B cell (primary cell): ENCODE data around the gene PRM1. TPM values are rescaled to one million over a fixed set of nuclear protein-coding genes. Genes with fewer than 3 reads are reported as not detected.

Experiments
- ATAC-seq: fragments of 200-7000 bp; cut with Tn5 transposase; one replicate; pipeline ENCODE4 v1.10.0; 2021; ENCODE audit warnings: low read depth, mild to moderate bottlenecking, moderate number of reproducible peaks, moderate library complexity
- CTCF ChIA-PET: fragments of 350-600 bp; sonication (Branson Sonifier 250); formaldehyde crosslinking; loops from one replicate; lab custom pipeline; 2021; ENCODE audit warnings: antibody characterized with exemption, inconsistent platforms; lab: Charles Lee
- POLR2A ChIA-PET: fragments of 350-600 bp; sonication (Branson Sonifier 250); formaldehyde crosslinking; loops from one replicate; lab custom pipeline; 2021; ENCODE audit warnings: antibody characterized with exemption; lab: Charles Lee
- DNase-seq: peaks from one replicate; pipeline ENCODE4 v3.0.0; 2013
- H2AFZ ChIP-seq: 2 replicates; pipeline ENCODE4 v1.6.1; 2012; ENCODE audit warnings: mild to moderate bottlenecking, low read depth, low read length; ENCODE audit not compliant: insufficient read depth, poor library complexity, severe bottlenecking
- H3K27ac ChIP-seq, 2 donors: 1 replicate in 1 of 2; 2 replicates in 1 of 2; pipeline ENCODE4 v1.5.1; 2012 to 2013; ENCODE audit warnings: low read length in 2 of 2, mild to moderate bottlenecking in 2 of 2, moderate library complexity in 1 of 2
- H3K27me3 ChIP-seq, 4 experiments: fragments of 200-600 bp in 1 of 4; sonication (generic) in 1 of 4; replicated peaks in 1 of 4; 1 replicate in 2 of 4; 2 replicates in 2 of 4; pipeline versions ENCODE4 v1.6.1 to v1.7.0; 2013 to 2016; ENCODE audit warnings: low read length in 3 of 4, mild to moderate bottlenecking in 2 of 4, mixed read lengths in 1 of 4, moderate library complexity in 1 of 4; ENCODE audit not compliant: insufficient read depth in 4 of 4, control insufficient read depth in 3 of 4; ENCODE audit errors: control extremely low read depth in 1 of 4
- H3K36me3 ChIP-seq, 2 experiments: replicated peaks in 1 of 2; 1 replicate in 1 of 2; 2 replicates in 1 of 2; pipeline versions ENCODE4 v1.6.1 to v1.7.1; 2013; ENCODE audit warnings: low read length in 1 of 2; ENCODE audit not compliant: insufficient read depth in 2 of 2, control insufficient read depth in 1 of 2; ENCODE audit errors: control extremely low read depth in 1 of 2, extremely low read depth in 1 of 2
- H3K4me1 ChIP-seq, 2 donors: fragments of 200-600 bp in 1 of 2; sonication (generic) in 1 of 2; 1 replicate in 1 of 2; 2 replicates in 1 of 2; pipeline versions ENCODE4 v1.5.1 to v1.6.1; 2013 to 2017; ENCODE audit warnings: low read length in 2 of 2; ENCODE audit not compliant: control insufficient read depth in 2 of 2, insufficient read depth in 2 of 2
- H3K4me2 ChIP-seq: replicated peaks from 2 replicates; pipeline ENCODE3; 2012; ENCODE audit warnings: mild to moderate bottlenecking, low read depth, low read length; ENCODE audit not compliant: poor library complexity, severe bottlenecking
- H3K4me3 ChIP-seq, 5 experiments: fragments of 200-600 bp in 1 of 5; sonication (generic) in 1 of 5; 1 replicate in 3 of 5; 2 replicates in 2 of 5; pipeline versions ENCODE4 v1.5.1 to v1.7.0; 2011 to 2016; ENCODE audit warnings: low read length in 4 of 5, mild to moderate bottlenecking in 4 of 5, low read depth in 2 of 5, control low read depth in 1 of 5, moderate library complexity in 1 of 5; ENCODE audit not compliant: insufficient read depth in 1 of 5; ENCODE audit errors: control extremely low read depth in 1 of 5, extremely low read depth in 1 of 5
- H3K79me2 ChIP-seq: fragments of 200-600 bp; sonication (generic); one replicate; pipeline ENCODE4 v1.6.0; 2016; ENCODE audit warnings: low read length; ENCODE audit not compliant: control insufficient read depth, insufficient read depth
- H3K9ac ChIP-seq: fragments of 200-600 bp; sonication (generic); 2 replicates; pipeline ENCODE4 v1.6.1; 2017; ENCODE audit warnings: mild to moderate bottlenecking, low read length, moderate library complexity
- H3K9me3 ChIP-seq, 3 donors: one replicate each; pipeline versions ENCODE4 v1.6.1 to v1.7.1; 2013; ENCODE audit warnings: low read length in 2 of 3; ENCODE audit not compliant: control insufficient read depth in 2 of 3, insufficient read depth in 1 of 3; ENCODE audit errors: control extremely low read depth in 1 of 3
- H4K20me1 ChIP-seq: 2 replicates; pipeline ENCODE4 v1.6.0; 2012; ENCODE audit warnings: mild to moderate bottlenecking, low read length; ENCODE audit not compliant: insufficient read depth, control insufficient read depth, poor library complexity, severe bottlenecking
- H3K27ac Mint-ChIP-seq: one replicate; pipeline ENCODE4 v1.8.0; 2021; ENCODE audit warnings: mixed read lengths
- H3K27me3 Mint-ChIP-seq: one replicate; pipeline ENCODE4 v1.8.0; 2021; ENCODE audit warnings: mixed read lengths
- H3K4me1 Mint-ChIP-seq: one replicate; pipeline ENCODE4 v1.8.0; 2021; ENCODE audit warnings: mixed read lengths
- H3K4me3 Mint-ChIP-seq: one replicate; pipeline ENCODE4 v1.8.0; 2021; ENCODE audit warnings: mixed read lengths
- H3K9me3 Mint-ChIP-seq: one replicate; pipeline ENCODE4 v1.8.0; 2022; ENCODE audit warnings: mixed read lengths; ENCODE audit not compliant: insufficient read depth
- CTCF ChIP-seq: fragments of 200-600 bp; IDR thresholded peaks from one replicate; pipeline ENCODE4 v1.8.0; 2022; ENCODE audit warnings: antibody characterized with exemption, mild to moderate bottlenecking
- EZH2 ChIP-seq: IDR thresholded peaks from 2 replicates; pipeline ENCODE4 v1.6.1; 2012; ENCODE audit warnings: borderline replicate concordance, low read depth, mild to moderate bottlenecking, moderate library complexity, low read length; ENCODE audit not compliant: insufficient read depth, poor library complexity, severe bottlenecking
- WGBS: methylation state at CpG from one replicate; pipeline ENCODE4 v1.1.5; 2013; ENCODE audit warnings: missing lambda C conversion rate; ENCODE audit not compliant: insufficient coverage; 5-methylcytosine and 5-hydroxymethylcytosine counted together
- intact Hi-C: fragments of 100-400 bp; cut with micrococcal nuclease; formaldehyde crosslinking; loops from one replicate; pipeline ENCODE4 v1.10.0; 2022
- polyA plus RNA-seq: library from polyadenylated mRNA; depleted of rRNA; stranded (reverse); fragments of >200 nt; gene quantifications from 2 replicates; pipeline ENCODE4 v1.2.3, GENCODE V29; 2012
- total RNA-seq, 2 donors: library from RNA; stranded (reverse); fragments of 120-200 nt in 1 of 2; gene quantifications; 1 replicate in 1 of 2; 2 replicates in 1 of 2; pipeline versions ENCODE4 v1.2.3 to v1.2.4, GENCODE V29; 2013 to 2022

Gene PRM1
- total and polyA plus RNA-seq, 2 donors (not counting 1 experiment from before 2014, with no cell fraction given), result not detected

GRCh38 chr16:11276143-11276895 is 4.8 kb downstream of the PRM1 start, which contains the start of gene PRM2:
Gene PRM2, minus strand, starts transcription at chr16:11276480. Its CDS starts 110 bp downstream, at chr16:11276370.
- POLR2A ChIA-PET, result interaction anchor here (0.7 kb wide), 1 partner anchor 96 kb away, joined by 3 read pairs; no protein-coding TSS in a partner anchor
- H3K27ac ChIP-seq, result no peak within 1 kb of the TSS
- Mint-ChIP-seq H3K9me3 (no peaks in the 10 kb centered on the region), H3K4me3 (no peak within 1 kb of the TSS), H3K27me3 (no peaks in the 10 kb centered on the region), H3K4me1 (peaks cover 16% of the 10 kb centered on the region), H3K27ac (no peak within 1 kb of the TSS)
- H3K9me3 ChIP-seq, result peaks cover 0 to 3% (median 0%) of the 10 kb centered on the region in 3 donors
- no peaks in the 10 kb centered on the region for H3K79me2 ChIP-seq
- DNase-seq, result no peak
- intact Hi-C loops, result no loop called here
- H3K36me3 ChIP-seq, result no peaks in the 10 kb centered on the region
- no peaks in the 10 kb centered on the region for H3K27me3 ChIP-seq
- H3K4me1 ChIP-seq, result peaks cover 13 to 15% of the 10 kb centered on the region in 2 donors
- WGBS, result 97% methylated on average over 26 of the region's 26 CpGs
- CTCF ChIA-PET, result interaction anchor here (0.8 kb wide), 1 partner anchor 22 kb away, joined by 3 read pairs; no protein-coding TSS in a partner anchor
- no peak within 1 kb of the TSS for H3K4me3 ChIP-seq
- no peak for ATAC-seq
- no peaks in the 10 kb centered on the region for H4K20me1 ChIP-seq
- H3K9ac ChIP-seq, result no peak within 1 kb of the TSS
- no peak within 1 kb of the TSS for H3K4me2 ChIP-seq
- TF ChIP-seq CTCF (no peak), EZH2 (no peak)
- H2AFZ ChIP-seq, result no peak within 1 kb of the TSS

GRCh38 chr16:11274964-11275363 is 6.2 kb downstream of the PRM1 start:
- ChIA-PET POLR2A (no interaction called here), CTCF (no interaction called here)
- Histone ChIP-seq H3K36me3 (no peaks in the 10 kb centered on the region), H3K9ac (no peak overlapping the region), H3K4me2 (no peak overlapping the region), H3K27me3 (no peaks in the 10 kb centered on the region), H3K9me3 (peaks cover 0 to 3% (median 0%) of the 10 kb centered on the region in 3 donors), H2AFZ (no peak overlapping the region), H3K4me3 (no peak overlapping the region), H3K4me1 (peaks cover 13 to 15% of the 10 kb centered on the region in 2 donors), H3K27ac (no peak overlapping the region), H4K20me1 (no peaks in the 10 kb centered on the region), H3K79me2 (no peaks in the 10 kb centered on the region)
- WGBS, result 94% methylated on average over 5 of the region's 7 CpGs
- H3K9me3 Mint-ChIP-seq, result no peaks in the 10 kb centered on the region
- ATAC-seq (no peak), DNase-seq (no peak)
- intact Hi-C loops, result no loop called here
- no peaks in the 10 kb centered on the region for H3K27me3 Mint-ChIP-seq
- no peak for TF ChIP-seq CTCF
- no peak for TF ChIP-seq EZH2
- H3K27ac Mint-ChIP-seq, result no peak overlapping the region
- H3K4me1 Mint-ChIP-seq, result peaks cover 14% of the 10 kb centered on the region
- H3K4me3 Mint-ChIP-seq, result no peak overlapping the region
